Smooth muscle cell (in vitro differentiated cells): ENCODE data around the gene C1orf74. TPM values are rescaled to one million over a fixed set of nuclear protein-coding genes. Genes with fewer than 3 reads are reported as not detected.
A peak's percentile ranks its signal among the peaks of the same experiment; 100 is the strongest.

ENCODE experiments used
- DNase-seq: peaks from one replicate; lab custom pipeline; 2025; ENCODE audit not compliant: unreplicated experiment; lab: John Stamatoyannopoulos, UW
- H2AFZ ChIP-seq: fragments of 200-600 bp; sonication (generic); 2 replicates; pipeline ENCODE4 v1.6.0; 2016; ENCODE audit warnings: antibody characterized with exemption, low read depth, mild to moderate bottlenecking
- H3F3A ChIP-seq: fragments of 200-600 bp; sonication (generic); 2 replicates; pipeline ENCODE4 v1.6.0; 2017; ENCODE audit warnings: antibody characterized with exemption, low read depth
- H3K27ac ChIP-seq: fragments of 200-600 bp; sonication (generic); 2 replicates; pipeline ENCODE4 v1.5.1; 2016; ENCODE audit warnings: low read depth, mild to moderate bottlenecking
- H3K27me3 ChIP-seq: fragments of 200-600 bp; sonication (generic); 2 replicates; pipeline ENCODE4 v1.6.1; 2016; ENCODE audit warnings: low read depth, mild to moderate bottlenecking
- H3K36me3 ChIP-seq: fragments of 200-600 bp; sonication (generic); 2 replicates; pipeline ENCODE4 v1.5.1; 2016; ENCODE audit warnings: low read depth
- H3K4me1 ChIP-seq: fragments of 200-600 bp; sonication (generic); 2 replicates; pipeline ENCODE4 v1.5.1; 2016; ENCODE audit warnings: low read depth
- H3K4me2 ChIP-seq: fragments of 200-600 bp; sonication (generic); 2 replicates; pipeline ENCODE4 v1.6.0; 2016; ENCODE audit warnings: mild to moderate bottlenecking
- H3K4me3 ChIP-seq: fragments of 200-600 bp; sonication (generic); 2 replicates; pipeline ENCODE4 v1.5.1; 2016; ENCODE audit warnings: mild to moderate bottlenecking
- H3K79me2 ChIP-seq: fragments of 200-600 bp; sonication (generic); 2 replicates; pipeline ENCODE4 v1.6.0; 2016; ENCODE audit warnings: low read depth, mild to moderate bottlenecking
- H3K9ac ChIP-seq: fragments of 200-600 bp; sonication (generic); 2 replicates; pipeline ENCODE4 v1.6.0; 2016; ENCODE audit warnings: low read depth
- H3K9me3 ChIP-seq: fragments of 200-600 bp; sonication (generic); replicated peaks from 2 replicates; pipeline ENCODE4 v1.5.1; 2016; ENCODE audit warnings: low read depth
- H4K20me1 ChIP-seq: fragments of 200-600 bp; sonication (generic); 2 replicates; pipeline ENCODE4 v1.6.0; 2016; ENCODE audit warnings: low read depth
- CTCF ChIP-seq: fragments of 200-600 bp; sonication (generic); IDR thresholded peaks from 2 replicates; pipeline ENCODE4 v1.5.1; 2017; ENCODE audit warnings: borderline replicate concordance, mild to moderate bottlenecking, antibody characterized with exemption; ENCODE audit not compliant: insufficient read depth, poor library complexity, severe bottlenecking
- WGBS: methylation state at CpG from one replicate; pipeline ENCODE4 v1.1.7; 2016; ENCODE audit warnings: low lambda C conversion rate; 5-methylcytosine and 5-hydroxymethylcytosine counted together
- polyA plus RNA-seq: library from polyadenylated mRNA; unstranded; fragments of >200 nt; fragmentation: Nextera tagmentation; extraction: Ambion mirVana; gene quantifications from 2 replicates; pipeline ENCODE4 v1.2.1, GENCODE V29; 2016
- total RNA-seq: library from RNA; depleted of rRNA; stranded (reverse); fragments of >200 nt; gene quantifications from 2 replicates; pipeline ENCODE4 v1.2.3, GENCODE V29; 2014

The C1orf74 gene
- total and polyA plus RNA-seq, 2 experiments from 2014 or later, result 1.0 to 5.0 TPM

- no peaks in the 10 kb centered on the region for H4K20me1 ChIP-seq
- H3K27ac ChIP-seq, result no peak overlapping the region
- no peak for TF ChIP-seq CTCF
- H3K4me3 ChIP-seq, result no peak overlapping the region
- no peak for DNase-seq
- H3K79me2 ChIP-seq, result peaks cover 6% of the 10 kb centered on the region
- no peaks in the 10 kb centered on the region for H3F3A ChIP-seq
- H3K9ac ChIP-seq, result no peak overlapping the region
- H2AFZ ChIP-seq, result no peak overlapping the region
- H3K9me3 ChIP-seq, result no peaks in the 10 kb centered on the region
- WGBS, result 96% methylated on average over 2 of the region's 2 CpGs
- H3K4me1 ChIP-seq, result no peaks in the 10 kb centered on the region
- no peak overlapping the region for H3K4me2 ChIP-seq
- no peaks in the 10 kb centered on the region for H3K27me3 ChIP-seq
- H3K36me3 ChIP-seq, result peaks cover 4% of the 10 kb centered on the region
Observed at GRCh38 chr1:209829716-209830115, 45.4 kb upstream of the C1orf74 start.

- Histone ChIP-seq H3F3A (no peaks in the 10 kb centered on the region), H3K27ac (peak within 1 kb of the TSS; percentile 62), H3K4me1 (no peaks in the 10 kb centered on the region), H3K4me2 (peak within 1 kb of the TSS; percentile 96), H3K9ac (peak within 1 kb of the TSS; percentile 52), H3K4me3 (peak within 1 kb of the TSS; percentile 85), H3K36me3 (peaks cover 4% of the 10 kb centered on the region), H3K27me3 (no peaks in the 10 kb centered on the region), H3K79me2 (peaks cover 6% of the 10 kb centered on the region), H2AFZ (peak within 1 kb of the TSS; percentile 95), H3K9me3 (no peaks in the 10 kb centered on the region), H4K20me1 (no peaks in the 10 kb centered on the region)
- peak; percentile 52 for TF ChIP-seq CTCF
- WGBS, result 27% methylated on average over 51 of the region's 51 CpGs
- DNase-seq, result peak; percentile 59
Observed at GRCh38 chr1:209827384-209828262, 43.3 kb upstream of the C1orf74 start, which contains the start of gene UTP25. Gene UTP25 (plus strand): TSS chr1:209827972. CDS start chr1:209828064, 92 bp downstream.

- Histone ChIP-seq H4K20me1 (no peaks in the 10 kb centered on the region), H3F3A (no peaks in the 10 kb centered on the region), H3K4me2 (no peak overlapping the region), H3K4me3 (no peak overlapping the region), H3K27me3 (no peaks in the 10 kb centered on the region), H3K27ac (peak overlapping the region; percentile 52), H3K79me2 (peaks cover 6% of the 10 kb centered on the region), H3K4me1 (no peaks in the 10 kb centered on the region), H3K9ac (no peak overlapping the region), H3K36me3 (peaks cover 4% of the 10 kb centered on the region), H3K9me3 (no peaks in the 10 kb centered on the region), H2AFZ (no peak overlapping the region)
- 83% methylated on average over 11 of the region's 11 CpGs for WGBS
- no peak for DNase-seq
- TF ChIP-seq CTCF, result no peak
Observed at GRCh38 chr1:209825591-209826434, 41.5 kb upstream of the C1orf74 start.
